Keratinocyte (primary cell): ENCODE measurements around the gene GAPVD1. TPM values are rescaled to one million over a fixed set of nuclear protein-coding genes. Genes with fewer than 3 reads are reported as not detected.

Experiments used
- DNase-seq: peaks from one replicate; pipeline ENCODE4 v3.0.0-alpha.2; 2011; ENCODE audit warnings: low read depth, missing footprints, low spot score
- FAIRE-seq: peaks from 2 replicates; lab custom pipeline; 2011; peaks lifted over from hg19 to GRCh38; lab: Jason Lieb, UNC
- H2AFZ ChIP-seq: 2 replicates; pipeline ENCODE4 v1.6.0; 2012; ENCODE audit warnings: low read length, control low read depth, inconsistent platforms; ENCODE audit not compliant: control insufficient read depth
- H3K27ac ChIP-seq: 2 replicates; pipeline ENCODE4 v1.5.1; 2011; ENCODE audit warnings: low read length; ENCODE audit not compliant: control insufficient read depth, insufficient read depth
- H3K27me3 ChIP-seq: 3 replicates; pipeline ENCODE4 v1.6.0; 2011; ENCODE audit warnings: low read length; ENCODE audit not compliant: control insufficient read depth, insufficient read depth; ENCODE audit errors: extremely low read depth
- H3K36me3 ChIP-seq, 2 experiments: 2 replicates in 1 of 2; 3 replicates in 1 of 2; pipeline ENCODE4 v1.5.1; 2011; ENCODE audit warnings: low read length in 2 of 2, mild to moderate bottlenecking in 1 of 2; ENCODE audit not compliant: control insufficient read depth in 2 of 2, insufficient read depth in 2 of 2; ENCODE audit errors: extremely low read depth in 1 of 2
- H3K4me1 ChIP-seq: 3 replicates; pipeline ENCODE4 v1.5.1; 2011; ENCODE audit warnings: low read length; ENCODE audit not compliant: control insufficient read depth, insufficient read depth; ENCODE audit errors: extremely low read depth
- H3K4me2 ChIP-seq: 3 replicates; pipeline ENCODE4 v1.6.0; 2011; ENCODE audit warnings: low read depth, low read length; ENCODE audit not compliant: control insufficient read depth, insufficient read depth; ENCODE audit errors: extremely low read depth
- H3K4me3 ChIP-seq, 3 experiments: fragments of 200-600 bp in 1 of 3; sonication (generic) in 1 of 3; 2 replicates in 2 of 3; 3 replicates in 1 of 3; pipeline ENCODE4 v1.5.1; 2011 to 2016; ENCODE audit warnings: low read length in 3 of 3, mild to moderate bottlenecking in 3 of 3, control low read depth in 2 of 3, inconsistent platforms in 1 of 3, low read depth in 1 of 3, mixed read lengths in 1 of 3, mixed run types in 1 of 3, moderate library complexity in 1 of 3; ENCODE audit not compliant: control insufficient read depth in 2 of 3, insufficient read depth in 2 of 3; ENCODE audit errors: extremely low read depth in 1 of 3
- H3K79me2 ChIP-seq: 2 replicates; pipeline ENCODE4 v1.6.0; 2012; ENCODE audit warnings: low read length; ENCODE audit not compliant: control insufficient read depth, insufficient read depth
- H3K9ac ChIP-seq: 3 replicates; pipeline ENCODE4 v1.6.0; 2011; ENCODE audit warnings: low read length; ENCODE audit not compliant: control insufficient read depth, insufficient read depth; ENCODE audit errors: extremely low read depth
- H3K9me1 ChIP-seq: 3 replicates; pipeline ENCODE4 v1.6.0; 2011; ENCODE audit warnings: low read length; ENCODE audit not compliant: control insufficient read depth, insufficient read depth; ENCODE audit errors: extremely low read depth
- H3K9me3 ChIP-seq: 2 replicates; pipeline ENCODE4 v1.5.1; 2012; ENCODE audit warnings: low read depth, low read length; ENCODE audit not compliant: control insufficient read depth
- H4K20me1 ChIP-seq: 3 replicates; pipeline ENCODE4 v1.6.0; 2011; ENCODE audit warnings: low read length; ENCODE audit not compliant: control insufficient read depth, insufficient read depth; ENCODE audit errors: extremely low read depth
- EZH2 ChIP-seq: IDR thresholded peaks from one replicate; pipeline ENCODE4 v1.6.1; 2012; ENCODE audit warnings: inconsistent platforms, mild to moderate bottlenecking, low read length, moderate library complexity
- dilution Hi-C: fragments of 300-500 bp; cut with MboI; formaldehyde crosslinking; loops from one replicate; pipeline ENCODE4 v1.7.0; 2020; ENCODE audit warnings: low sequenced_read_pairs; ENCODE audit not compliant: extremely low pct_ligation_motif_present
- polyA plus RNA-seq, 5 experiments: library from polyadenylated mRNA; depleted of rRNA in 3 of 5; stranded (reverse) in 3 of 5; stranded (forward) in 1 of 5; unstranded in 1 of 5; fragments of >200 nt; gene quantifications; 1 replicate in 1 of 5; 2 replicates in 3 of 5; 3 replicates in 1 of 5; pipeline versions ENCODE4 v1.2.1 to v1.2.3, GENCODE V29; 2011 to 2012; ENCODE audit warnings: missing spikeins in 2 of 5, low read depth in 1 of 5, low replicate concordance in 1 of 5
- TF ChIP-seq, protein P1 (sequence below), 3 experiments: IDR thresholded peaks in 1 of 3; conservative IDR thresholded peaks in 1 of 3; optimal IDR thresholded peaks in 1 of 3; 2 replicates in 2 of 3; 3 replicates in 1 of 3; pipeline versions ENCODE3 to v1.5.1; 2011; ENCODE audit warnings: low read length in 3 of 3, mild to moderate bottlenecking in 3 of 3, moderate library complexity in 2 of 3, control low read depth in 1 of 3, inconsistent platforms in 1 of 3; ENCODE audit not compliant: insufficient read depth in 2 of 3; ENCODE audit errors: extremely low read depth in 1 of 3

GAPVD1 gene
- polyA plus RNA-seq, 1 donor (not counting 4 experiments of a cell fraction or from before 2014, with no cell fraction given): 23.2 TPM

DNA sequence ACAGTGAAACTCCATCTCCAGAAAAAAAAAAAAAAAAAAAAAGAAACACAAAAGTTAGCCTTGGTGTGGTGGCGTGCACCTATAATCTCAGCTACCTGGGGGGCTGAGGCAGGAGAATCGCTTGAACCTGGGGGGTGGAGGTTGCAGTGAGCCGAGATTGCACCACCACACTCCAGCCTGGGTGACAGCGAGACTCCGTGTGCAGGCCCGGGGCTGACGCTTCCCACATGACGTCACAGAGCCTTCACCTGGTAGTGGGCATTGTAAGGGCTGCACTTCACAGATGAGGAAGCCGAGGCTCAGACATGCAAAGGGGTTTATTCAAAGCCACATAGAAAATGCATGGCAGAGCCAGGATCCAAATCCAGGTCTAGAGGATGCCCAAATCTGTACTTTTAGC is 114.2 kb downstream of the GAPVD1 start:
- Histone ChIP-seq H3K4me2 (no peak overlapping the region), H3K9me3 (no peaks in the 10 kb centered on the region), H3K27me3 (peaks cover 14% of the 10 kb centered on the region), H3K4me3 (no peak overlapping the region), H4K20me1 (no peaks in the 10 kb centered on the region), H3K9ac (no peak overlapping the region), H2AFZ (no peak overlapping the region), H3K4me1 (peaks cover 10% of the 10 kb centered on the region), H3K27ac (no peak overlapping the region), H3K9me1 (no peaks in the 10 kb centered on the region), H3K79me2 (no peaks in the 10 kb centered on the region), H3K36me3 (peaks cover 0 to 1% of the 10 kb centered on the region in 2 experiments)
- FAIRE-seq (no peak), DNase-seq (no peak)
- dilution Hi-C loops: no loop called here
- TF ChIP-seq, protein P1, sequence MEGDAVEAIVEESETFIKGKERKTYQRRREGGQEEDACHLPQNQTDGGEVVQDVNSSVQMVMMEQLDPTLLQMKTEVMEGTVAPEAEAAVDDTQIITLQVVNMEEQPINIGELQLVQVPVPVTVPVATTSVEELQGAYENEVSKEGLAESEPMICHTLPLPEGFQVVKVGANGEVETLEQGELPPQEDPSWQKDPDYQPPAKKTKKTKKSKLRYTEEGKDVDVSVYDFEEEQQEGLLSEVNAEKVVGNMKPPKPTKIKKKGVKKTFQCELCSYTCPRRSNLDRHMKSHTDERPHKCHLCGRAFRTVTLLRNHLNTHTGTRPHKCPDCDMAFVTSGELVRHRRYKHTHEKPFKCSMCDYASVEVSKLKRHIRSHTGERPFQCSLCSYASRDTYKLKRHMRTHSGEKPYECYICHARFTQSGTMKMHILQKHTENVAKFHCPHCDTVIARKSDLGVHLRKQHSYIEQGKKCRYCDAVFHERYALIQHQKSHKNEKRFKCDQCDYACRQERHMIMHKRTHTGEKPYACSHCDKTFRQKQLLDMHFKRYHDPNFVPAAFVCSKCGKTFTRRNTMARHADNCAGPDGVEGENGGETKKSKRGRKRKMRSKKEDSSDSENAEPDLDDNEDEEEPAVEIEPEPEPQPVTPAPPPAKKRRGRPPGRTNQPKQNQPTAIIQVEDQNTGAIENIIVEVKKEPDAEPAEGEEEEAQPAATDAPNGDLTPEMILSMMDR (optimal IDR thresholded peaks at IDR 0.05 in 1 of 3, IDR thresholded peaks at IDR 0.05 in 1 of 3, conservative IDR thresholded peaks at IDR 0.05 in 1 of 3; ENCODE audit: extremely low read depth in 1 of 3, insufficient read depth in 2 of 3, low read length in 3 of 3): no peak
- TF ChIP-seq EZH2: no peak

DNA sequence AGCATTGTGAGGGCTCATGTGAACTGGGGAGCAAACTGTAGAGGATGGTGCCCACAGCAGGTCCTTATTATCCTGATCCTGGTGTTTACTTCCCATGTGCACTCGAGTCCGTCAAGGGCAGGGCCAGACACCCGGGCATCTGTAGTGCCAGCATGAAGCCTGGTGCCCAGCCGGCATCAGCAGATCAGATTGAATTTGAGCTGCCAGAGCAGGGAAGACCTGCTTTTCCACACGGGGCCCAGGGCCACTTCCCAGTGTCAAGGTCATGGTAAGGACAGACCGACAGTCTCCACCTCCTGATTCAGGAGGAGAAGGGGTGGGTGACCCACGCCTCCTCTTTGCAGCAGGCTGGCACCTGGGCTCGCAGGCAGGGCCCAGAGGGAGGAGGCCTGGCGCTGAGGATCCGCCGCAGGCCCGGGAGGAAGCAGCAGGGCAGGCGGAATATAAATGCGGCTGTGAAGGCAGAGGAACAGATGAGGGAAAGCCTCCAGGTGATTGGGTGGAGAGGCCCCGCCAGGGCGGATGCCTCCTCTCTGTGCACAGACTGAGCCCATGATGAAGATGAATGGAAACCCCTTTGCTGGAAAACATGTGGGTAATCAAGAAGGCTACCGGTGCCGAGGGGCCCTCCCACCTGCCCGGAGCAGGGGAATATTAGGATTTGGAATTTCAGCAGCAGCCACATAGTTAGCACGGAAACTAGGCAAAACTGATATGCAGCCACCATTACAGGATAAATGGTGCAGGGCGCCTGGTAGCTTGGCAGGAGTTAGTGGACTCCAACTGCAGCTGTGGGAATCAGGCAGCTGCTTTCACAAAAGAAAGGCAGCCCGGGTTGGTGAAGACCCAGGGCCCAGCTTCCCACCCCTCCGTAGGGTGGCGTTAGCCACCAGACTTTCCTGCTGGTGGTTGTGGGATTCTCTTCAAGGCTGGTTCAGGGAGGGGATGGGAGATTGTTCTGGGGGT is 114.9 kb downstream of the GAPVD1 start:
- Histone ChIP-seq H3K36me3 (no peaks in the 10 kb centered on the region), H3K9me3 (no peaks in the 10 kb centered on the region), H3K27ac (no peak overlapping the region), H3K4me1 (peaks cover 10% of the 10 kb centered on the region), H3K9me1 (no peaks in the 10 kb centered on the region), H3K4me3 (no peak overlapping the region), H3K9ac (no peak overlapping the region), H3K4me2 (no peak overlapping the region), H3K79me2 (no peaks in the 10 kb centered on the region), H3K27me3 (peaks cover 14% of the 10 kb centered on the region), H2AFZ (peak overlapping the region; percentile 9), H4K20me1 (no peaks in the 10 kb centered on the region)
- dilution Hi-C loops: no loop called here
- TF ChIP-seq, protein P1 (optimal IDR thresholded peaks at IDR 0.05 in 1 of 3, IDR thresholded peaks at IDR 0.05 in 1 of 3, conservative IDR thresholded peaks at IDR 0.05 in 1 of 3; ENCODE audit: extremely low read depth in 1 of 3, insufficient read depth in 2 of 3, low read length in 3 of 3): no peak
- TF ChIP-seq EZH2: no peak
- DNase-seq (no peak), FAIRE-seq (no peak)
